PC-9 (cell line): ENCODE data around the gene WFIKKN2.

ENCODE experiments used
- CTCF ChIP-seq: fragments of 200-600 bp; sonication (generic); conservative IDR thresholded peaks from 2 replicates; pipeline ENCODE4 v1.6.1; 2017; ENCODE audit warnings: mixed run types, antibody characterized with exemption, mild to moderate bottlenecking, moderate library complexity
- EZH2 ChIP-seq: fragments of 200-600 bp; sonication (generic); IDR thresholded peaks from 2 replicates; pipeline ENCODE4 v1.8.0; 2017; ENCODE audit warnings: antibody characterized with exemption, low read depth

- TF ChIP-seq CTCF (no peak), EZH2 (no peak)
These were observed 55.5 kb downstream of the WFIKKN2 start for GRCh38 chr17:50890675-50891516.
